ENCODE results near the gene OLIG1. TPM values are rescaled to one million over a fixed set of nuclear protein-coding genes. Genes with fewer than 3 reads are reported as not detected.

OLIG1 gene
- total and polyA plus RNA-seq, 10 donors = 0.02 to 1.8 (median 0.58) TPM; not detected in 2

DNA sequence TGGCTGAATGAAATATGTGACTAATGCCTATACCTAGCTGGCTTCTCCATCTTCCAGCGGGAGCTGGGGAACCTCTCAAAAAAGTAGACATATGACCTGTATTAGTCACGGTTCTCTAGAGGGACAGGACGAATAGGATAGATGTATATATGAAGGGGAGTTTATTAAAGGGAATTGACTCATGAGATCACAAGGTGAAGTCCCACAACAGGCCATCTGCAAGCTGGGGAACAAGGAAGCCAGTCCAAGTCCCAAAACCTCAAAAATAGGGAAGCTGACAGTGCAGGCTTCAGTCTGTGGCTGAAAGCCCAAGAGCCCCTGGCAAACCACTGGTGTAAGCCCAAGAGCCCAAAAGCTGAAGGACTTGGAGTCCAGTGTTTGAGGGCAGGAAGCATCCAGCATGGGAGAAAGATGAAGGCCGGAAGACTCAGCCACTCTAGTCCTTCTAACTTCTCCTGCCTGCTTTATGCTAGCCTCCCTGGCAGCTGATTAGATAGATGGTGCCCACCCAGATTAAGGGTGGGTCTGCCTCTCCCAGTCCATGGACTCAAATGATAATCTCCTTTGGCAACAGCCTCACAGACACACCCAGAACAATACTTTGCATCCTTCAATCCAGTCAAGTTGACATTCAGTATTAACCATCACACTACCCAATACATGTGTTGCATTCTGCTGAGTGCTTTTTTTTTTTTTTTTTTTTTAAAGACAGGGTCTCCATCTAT is 19.6 kb downstream of the OLIG1 start:
- Histone ChIP-seq H3K36me3 (no peaks in the 10 kb centered on the region), H3K9me3 (no peaks in the 10 kb centered on the region), H3K4me1 (no peaks in the 10 kb centered on the region), H3K27me3 (replicated peaks in 1 of 7) (peaks cover 0 to 42% (median 0%) of the 10 kb centered on the region in 7 donors), H3K27ac (no peak overlapping the region), H3K4me3 (no peak overlapping the region)
- no peak for DNase-seq
- intact Hi-C loops (cut with DNase I; ENCODE audit: low total_unique reads) = no loop called here
- WGBS, 5 donors = 49 to 73% (median 65%) methylated on average over 4 of the region's 4 CpGs
- TF ChIP-seq, protein P1, sequence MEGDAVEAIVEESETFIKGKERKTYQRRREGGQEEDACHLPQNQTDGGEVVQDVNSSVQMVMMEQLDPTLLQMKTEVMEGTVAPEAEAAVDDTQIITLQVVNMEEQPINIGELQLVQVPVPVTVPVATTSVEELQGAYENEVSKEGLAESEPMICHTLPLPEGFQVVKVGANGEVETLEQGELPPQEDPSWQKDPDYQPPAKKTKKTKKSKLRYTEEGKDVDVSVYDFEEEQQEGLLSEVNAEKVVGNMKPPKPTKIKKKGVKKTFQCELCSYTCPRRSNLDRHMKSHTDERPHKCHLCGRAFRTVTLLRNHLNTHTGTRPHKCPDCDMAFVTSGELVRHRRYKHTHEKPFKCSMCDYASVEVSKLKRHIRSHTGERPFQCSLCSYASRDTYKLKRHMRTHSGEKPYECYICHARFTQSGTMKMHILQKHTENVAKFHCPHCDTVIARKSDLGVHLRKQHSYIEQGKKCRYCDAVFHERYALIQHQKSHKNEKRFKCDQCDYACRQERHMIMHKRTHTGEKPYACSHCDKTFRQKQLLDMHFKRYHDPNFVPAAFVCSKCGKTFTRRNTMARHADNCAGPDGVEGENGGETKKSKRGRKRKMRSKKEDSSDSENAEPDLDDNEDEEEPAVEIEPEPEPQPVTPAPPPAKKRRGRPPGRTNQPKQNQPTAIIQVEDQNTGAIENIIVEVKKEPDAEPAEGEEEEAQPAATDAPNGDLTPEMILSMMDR (IDR thresholded peaks at IDR 0.05 in 8 of 11, conservative IDR thresholded peaks at IDR 0.05 in 3 of 11) = no peak
- no peak for TF ChIP-seq POLR2A (IDR thresholded peaks at IDR 0.05)
- TF ChIP-seq POLR2AphosphoS5 (IDR thresholded peaks at IDR 0.05) = no peak

DNA sequence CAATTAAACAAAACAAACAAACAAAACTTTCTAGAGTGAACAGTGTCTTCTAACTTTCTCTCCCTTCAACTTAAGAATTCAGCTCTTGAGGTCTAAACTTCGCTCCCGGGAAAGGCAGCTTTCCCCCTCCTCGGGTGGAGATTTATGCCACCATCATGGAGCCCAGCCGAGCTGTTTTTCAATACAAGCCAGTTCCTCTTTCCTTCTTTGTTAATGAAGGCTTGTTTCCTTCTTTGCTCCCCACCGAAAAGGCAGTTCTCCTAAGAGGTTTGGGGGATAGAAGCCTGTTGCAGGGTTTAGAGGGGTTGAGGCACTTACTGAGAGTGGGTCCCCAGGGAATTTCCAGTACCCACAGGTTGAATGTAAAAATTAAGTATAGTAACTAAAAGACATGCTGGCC is 26.5 kb downstream of the OLIG1 start:
- intact Hi-C loops (cut with DNase I; ENCODE audit: low total_unique reads) = no loop called here
- Histone ChIP-seq H3K27ac (no peak overlapping the region), H3K27me3 (replicated peaks in 1 of 7) (peaks cover 0 to 40% (median 10%) of the 10 kb centered on the region in 7 donors), H3K4me3 (no peak overlapping the region), H3K4me1 (peaks cover 0 to 7% (median 4%) of the 10 kb centered on the region in 6 donors), H3K36me3 (no peaks in the 10 kb centered on the region), H3K9me3 (no peaks in the 10 kb centered on the region)
- no peak for TF ChIP-seq POLR2AphosphoS5 (IDR thresholded peaks at IDR 0.05)
- WGBS, 5 donors = 8 to 25% (median 15%) methylated on average over 5 of the region's 5 CpGs
- DNase-seq = no peak

DNA sequence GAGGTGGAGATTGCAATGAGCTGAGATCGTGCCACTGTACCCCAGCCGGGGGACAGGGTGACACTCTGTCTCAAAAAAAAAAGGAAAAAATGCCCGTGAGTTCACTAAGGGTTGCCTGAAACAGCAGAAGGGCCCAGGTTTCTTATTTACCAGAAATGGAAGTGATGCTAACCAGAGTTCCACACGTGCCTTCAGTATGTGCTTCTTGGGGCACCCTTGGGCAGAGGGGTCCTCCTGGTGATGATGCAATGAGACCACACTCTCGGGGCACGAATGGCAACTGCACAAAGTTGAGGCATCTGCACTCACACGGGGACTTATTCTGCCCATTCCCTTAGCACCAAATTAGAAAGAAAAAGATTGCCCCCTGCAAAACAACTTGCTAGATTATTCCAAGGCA is 29.2 kb downstream of the OLIG1 start:
- 64 to 93% (median 70%) methylated on average over 7 of the region's 7 CpGs for WGBS, 5 donors
- H3K36me3 ChIP-seq = no peaks in the 10 kb centered on the region
- peaks cover 0 to 8% (median 5%) of the 10 kb centered on the region in 6 donors for H3K4me1 ChIP-seq
- TF ChIP-seq, protein P1 (IDR thresholded peaks at IDR 0.05 in 8 of 11, conservative IDR thresholded peaks at IDR 0.05 in 3 of 11) = no peak
- no peak for TF ChIP-seq POLR2A (IDR thresholded peaks at IDR 0.05)
- no peak for TF ChIP-seq POLR2AphosphoS5 (IDR thresholded peaks at IDR 0.05)
- H3K9me3 ChIP-seq = peaks cover 0 to 2% (median 0%) of the 10 kb centered on the region in 8 donors
- intact Hi-C loops (cut with DNase I; ENCODE audit: low total_unique reads) = no loop called here
- H3K27me3 ChIP-seq (replicated peaks in 1 of 7) = peaks cover 0 to 47% (median 12%) of the 10 kb centered on the region in 7 donors
- no peak for DNase-seq
- no peak overlapping the region for H3K4me3 ChIP-seq
- no peak overlapping the region for H3K27ac ChIP-seq

GRCh38 chr21:33101300-33101911 is 31.5 kb downstream of the OLIG1 start:
- TF ChIP-seq POLR2A (IDR thresholded peaks at IDR 0.05) = no peak
- peak in 1 of 3 donors; percentile 18 for TF ChIP-seq POLR2AphosphoS5 (IDR thresholded peaks at IDR 0.05)
- Histone ChIP-seq H3K27ac (no peak overlapping the region), H3K9me3 (peaks cover 0 to 5% (median 0%) of the 10 kb centered on the region in 8 donors), H3K27me3 (replicated peaks in 1 of 7) (peaks cover 0 to 59% (median 12%) of the 10 kb centered on the region in 7 donors), H3K4me3 (no peak overlapping the region), H3K4me1 (peaks cover 0 to 8% (median 5%) of the 10 kb centered on the region in 6 donors), H3K36me3 (no peaks in the 10 kb centered on the region)
- WGBS, 5 donors = 39 to 68% (median 44%) methylated on average over 15 to 30 of the region's 30 CpGs
- DNase-seq = no peak
- intact Hi-C loops (cut with DNase I; ENCODE audit: low total_unique reads) = no loop called here

- WGBS, 5 donors = 33 to 65% (median 61%) methylated on average over 2 of the region's 2 CpGs
- no peak overlapping the region for H3K27ac ChIP-seq
- H3K4me3 ChIP-seq = no peak overlapping the region
- DNase-seq = no peak
- intact Hi-C loops (cut with DNase I; ENCODE audit: low total_unique reads) = no loop called here
- TF ChIP-seq POLR2AphosphoS5 (IDR thresholded peaks at IDR 0.05) = no peak
- TF ChIP-seq, protein P1 (IDR thresholded peaks at IDR 0.05 in 8 of 11, conservative IDR thresholded peaks at IDR 0.05 in 3 of 11) = no peak
- no peak for TF ChIP-seq POLR2A (IDR thresholded peaks at IDR 0.05)
- H3K27me3 ChIP-seq (replicated peaks in 1 of 7) = peaks cover 0 to 78% (median 26%) of the 10 kb centered on the region in 7 donors
- peaks cover 0 to 18% (median 14%) of the 10 kb centered on the region in 6 donors for H3K4me1 ChIP-seq
- H3K9me3 ChIP-seq = peaks cover 0 to 5% (median 0%) of the 10 kb centered on the region in 8 donors
- H3K36me3 ChIP-seq = no peaks in the 10 kb centered on the region
These were observed 35.1 kb downstream of the OLIG1 start for GRCh38 chr21:33105088-33105487.

All from spleen (tissue), 11 donors.